Left ventricle myocardium inferior (tissue), 1 donor: ENCODE results near the gene RSPH1. TPM values are rescaled to one million over a fixed set of nuclear protein-coding genes. Genes with fewer than 3 reads are reported as not detected.

Experiments used
- DNase-seq: peaks from one replicate; pipeline ENCODE4 v3.0.0-alpha.2; 2020
- H3K27ac ChIP-seq: fragments of 200-600 bp; replicated peaks from 2 replicates; pipeline ENCODE4 v1.8.0; 2021
- H3K27me3 ChIP-seq: fragments of 200-600 bp; 2 replicates; pipeline ENCODE4 v1.8.0; 2021; ENCODE audit warnings: low read depth
- H3K36me3 ChIP-seq: fragments of 200-600 bp; 2 replicates; pipeline ENCODE4 v1.8.0; 2021
- H3K4me1 ChIP-seq: fragments of 200-600 bp; 2 replicates; pipeline ENCODE4 v1.8.0; 2021
- H3K4me3 ChIP-seq: fragments of 200-600 bp; 2 replicates; pipeline ENCODE4 v1.8.0; 2021; ENCODE audit warnings: mild to moderate bottlenecking, moderate library complexity
- H3K9me3 ChIP-seq: fragments of 200-600 bp; replicated peaks from 2 replicates; pipeline ENCODE4 v1.8.0; 2021
- intact Hi-C: fragments of 100-400 bp; cut with micrococcal nuclease; formaldehyde crosslinking; loops from one replicate; pipeline ENCODE4 v1.11.0; 2022
- total RNA-seq: library from RNA; stranded (reverse); fragmentation: NEBNext Ultra II Directional; extraction: Animal tissue kit (Norgen Biotek cat#: 25700); gene quantifications from one replicate; pipeline ENCODE4 v1.2.1, GENCODE V29; 2021
- TF ChIP-seq, protein P1 (sequence below): fragments of 200-600 bp; IDR thresholded peaks from 2 replicates; pipeline ENCODE4 v1.8.0; 2021; ENCODE audit warnings: antibody characterized with exemption, mild to moderate bottlenecking, borderline replicate concordance
- donor health status: DM: no; HTN: yes; CAD: no; lungs with severe emphysema.

Gene RSPH1
- total RNA-seq, 1 donor from 2014 or later, result not detected

DNA sequence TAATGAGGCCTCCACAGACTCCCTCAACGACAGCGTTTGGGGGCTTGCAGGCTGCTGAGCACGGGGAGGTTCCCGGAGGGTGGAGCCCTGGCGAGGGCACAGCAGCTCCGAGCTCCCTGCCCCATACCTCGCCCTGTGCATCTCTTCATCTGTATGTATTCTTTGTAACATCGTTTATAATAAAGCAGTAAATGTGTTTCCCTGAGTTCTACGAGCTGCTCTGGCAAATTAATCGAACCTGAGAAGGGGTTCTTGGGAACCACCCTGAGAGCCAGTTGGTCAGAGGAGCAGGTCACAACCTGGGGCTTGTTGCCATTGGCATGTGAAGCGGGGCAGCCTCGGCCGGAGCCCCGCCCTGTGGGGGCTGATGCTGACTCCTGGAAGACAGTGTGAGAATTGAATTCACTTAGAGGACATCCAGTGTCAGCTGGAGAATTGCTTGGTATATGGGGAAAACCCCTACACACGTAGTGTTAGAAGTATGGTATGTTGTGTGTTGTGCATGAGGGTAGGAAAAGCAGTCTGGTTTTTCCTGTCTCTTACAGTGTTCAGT, 29.1 kb upstream of the RSPH1 start:
- Histone ChIP-seq H3K27me3 (no peaks in the 10 kb centered on the region), H3K27ac (peak overlapping the region; percentile 78), H3K4me1 (peaks cover 47% of the 10 kb centered on the region), H3K36me3 (peaks cover 3% of the 10 kb centered on the region), H3K4me3 (peak overlapping the region; percentile 53), H3K9me3 (no peaks in the 10 kb centered on the region)
- TF ChIP-seq, protein P1, sequence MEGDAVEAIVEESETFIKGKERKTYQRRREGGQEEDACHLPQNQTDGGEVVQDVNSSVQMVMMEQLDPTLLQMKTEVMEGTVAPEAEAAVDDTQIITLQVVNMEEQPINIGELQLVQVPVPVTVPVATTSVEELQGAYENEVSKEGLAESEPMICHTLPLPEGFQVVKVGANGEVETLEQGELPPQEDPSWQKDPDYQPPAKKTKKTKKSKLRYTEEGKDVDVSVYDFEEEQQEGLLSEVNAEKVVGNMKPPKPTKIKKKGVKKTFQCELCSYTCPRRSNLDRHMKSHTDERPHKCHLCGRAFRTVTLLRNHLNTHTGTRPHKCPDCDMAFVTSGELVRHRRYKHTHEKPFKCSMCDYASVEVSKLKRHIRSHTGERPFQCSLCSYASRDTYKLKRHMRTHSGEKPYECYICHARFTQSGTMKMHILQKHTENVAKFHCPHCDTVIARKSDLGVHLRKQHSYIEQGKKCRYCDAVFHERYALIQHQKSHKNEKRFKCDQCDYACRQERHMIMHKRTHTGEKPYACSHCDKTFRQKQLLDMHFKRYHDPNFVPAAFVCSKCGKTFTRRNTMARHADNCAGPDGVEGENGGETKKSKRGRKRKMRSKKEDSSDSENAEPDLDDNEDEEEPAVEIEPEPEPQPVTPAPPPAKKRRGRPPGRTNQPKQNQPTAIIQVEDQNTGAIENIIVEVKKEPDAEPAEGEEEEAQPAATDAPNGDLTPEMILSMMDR, result no peak
- DNase-seq, result no peak
- intact Hi-C loops, result no loop called here

DNA sequence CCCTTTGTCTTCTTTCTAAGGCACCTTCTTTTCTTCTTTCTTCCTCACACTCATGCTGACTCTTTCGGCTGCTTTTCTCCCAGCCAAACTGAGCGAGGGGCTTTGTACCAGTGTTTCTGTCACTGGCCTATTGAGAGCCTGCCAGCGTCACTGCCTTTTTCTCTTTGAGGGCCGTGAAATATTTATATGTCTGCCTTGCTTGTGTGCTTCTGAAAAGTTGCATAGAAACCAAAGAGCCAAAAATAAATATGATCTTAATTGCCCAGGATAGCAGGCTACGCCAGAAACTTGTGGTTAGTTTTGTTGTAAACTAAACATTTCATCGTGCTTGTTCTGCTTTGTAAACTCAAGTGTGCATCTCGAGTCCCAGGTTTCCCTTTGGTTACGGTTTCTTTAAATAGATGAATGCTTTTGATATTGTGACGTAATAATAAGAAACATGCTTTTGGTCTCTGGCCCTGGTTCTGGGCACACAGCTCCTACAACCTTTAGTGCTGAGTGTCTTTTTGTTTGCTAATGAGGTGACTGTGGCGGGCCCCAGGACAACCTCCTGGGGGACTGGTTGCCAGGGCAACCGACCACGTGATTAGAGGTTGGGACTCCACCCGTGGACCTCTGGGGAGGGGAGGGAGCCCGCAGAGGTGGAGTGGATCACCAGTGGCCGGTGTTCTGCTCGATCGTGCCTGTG, 28.5 kb upstream of the RSPH1 start:
- peak overlapping the region; percentile 78 for H3K27ac ChIP-seq
- no peaks in the 10 kb centered on the region for H3K27me3 ChIP-seq
- intact Hi-C loops, result no loop called here
- peak overlapping the region; percentile 53 for H3K4me3 ChIP-seq
- TF ChIP-seq, protein P1, result no peak
- H3K36me3 ChIP-seq, result peaks cover 7% of the 10 kb centered on the region
- H3K9me3 ChIP-seq, result no peaks in the 10 kb centered on the region
- peak; percentile 61 for DNase-seq
- peaks cover 47% of the 10 kb centered on the region for H3K4me1 ChIP-seq

DNA sequence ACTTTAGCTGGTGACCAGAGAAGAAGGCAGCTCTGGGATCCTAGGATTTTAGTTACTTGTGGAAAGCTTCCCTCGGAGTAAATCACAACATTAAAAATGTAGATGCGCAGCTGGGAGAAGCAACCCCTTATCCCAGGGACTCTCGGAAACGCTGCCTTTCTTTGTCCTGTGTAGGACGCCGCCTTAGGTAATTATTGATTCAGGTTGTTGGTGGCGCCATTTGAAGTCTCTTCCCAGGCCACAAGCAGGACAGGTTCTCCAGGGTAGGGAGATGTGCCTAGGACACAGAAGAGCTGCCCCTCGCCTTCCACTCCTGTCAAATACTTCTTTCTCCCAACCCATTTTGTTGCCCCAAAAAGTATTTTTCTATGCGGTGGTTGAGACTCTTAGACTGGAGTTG, 27.9 kb upstream of the RSPH1 start:
- TF ChIP-seq, protein P1, result no peak
- H3K27me3 ChIP-seq, result no peaks in the 10 kb centered on the region
- intact Hi-C loops, result no loop called here
- no peak for DNase-seq
- H3K4me1 ChIP-seq, result peaks cover 47% of the 10 kb centered on the region
- peak overlapping the region; percentile 53 for H3K4me3 ChIP-seq
- H3K27ac ChIP-seq, result peak overlapping the region; percentile 78
- peaks cover 13% of the 10 kb centered on the region for H3K36me3 ChIP-seq
- H3K9me3 ChIP-seq, result no peaks in the 10 kb centered on the region

DNA sequence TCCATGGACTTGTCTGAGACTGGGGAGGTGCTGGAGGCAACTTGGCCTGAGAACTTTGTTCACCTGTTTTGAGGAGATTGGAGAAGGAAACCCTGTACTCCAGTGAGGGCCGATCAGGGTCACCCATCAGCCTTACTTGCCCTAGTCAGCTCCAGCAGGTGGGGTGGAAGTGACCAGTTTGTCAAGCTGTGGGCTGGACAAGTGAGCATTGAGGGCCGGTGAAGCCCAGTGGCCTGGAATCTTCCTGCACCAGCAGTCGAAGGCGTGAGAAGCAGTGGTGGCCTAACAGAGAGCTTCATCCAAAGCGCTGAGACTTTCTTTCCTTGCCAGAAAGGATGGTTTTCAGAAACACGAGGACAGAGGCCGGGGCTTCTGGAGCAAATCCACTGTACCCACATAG, 27.2 kb upstream of the RSPH1 start:
- TF ChIP-seq, protein P1, result no peak
- intact Hi-C loops, result no loop called here
- no peak for DNase-seq
- Histone ChIP-seq H3K4me1 (peaks cover 45% of the 10 kb centered on the region), H3K36me3 (peaks cover 20% of the 10 kb centered on the region), H3K27ac (no peak overlapping the region), H3K9me3 (no peaks in the 10 kb centered on the region), H3K27me3 (no peaks in the 10 kb centered on the region), H3K4me3 (no peak overlapping the region)

DNA sequence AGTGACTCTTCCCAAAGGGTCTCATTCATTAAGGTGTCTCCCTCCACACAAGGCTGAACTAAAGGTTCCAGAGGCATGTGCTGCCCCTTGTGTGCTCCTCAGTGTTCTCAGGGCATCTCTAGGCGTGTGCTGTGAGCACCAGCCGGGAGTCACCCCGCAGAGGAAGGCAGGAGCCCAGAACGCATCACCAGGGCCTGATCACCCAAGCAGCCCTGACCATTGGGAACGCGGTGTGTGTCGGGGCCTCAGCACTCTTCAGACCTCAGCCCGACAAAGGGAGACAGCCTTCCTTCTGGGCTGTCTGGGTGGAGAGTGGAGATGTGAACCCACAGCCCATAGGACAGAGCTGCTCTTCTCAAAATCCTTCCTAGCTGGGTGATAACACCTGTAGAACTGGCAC, 26.7 kb upstream of the RSPH1 start:
- intact Hi-C loops, result no loop called here
- Histone ChIP-seq H3K27me3 (no peaks in the 10 kb centered on the region), H3K27ac (no peak overlapping the region), H3K4me1 (peaks cover 41% of the 10 kb centered on the region), H3K36me3 (peaks cover 21% of the 10 kb centered on the region), H3K9me3 (no peaks in the 10 kb centered on the region), H3K4me3 (no peak overlapping the region)
- TF ChIP-seq, protein P1, result no peak
- DNase-seq, result no peak
